Activated CD4-positive, CD25-positive, alpha-beta regulatory T cell treated with anti-CD3 and anti-CD28 coated beads, Interleukin-2, amount 50 U/mL, for 72 hours (primary cell): ENCODE measurements around the gene KIF1C.
"Not testable (repeated sequence)": the region's sequence is repeated elsewhere in the genome, so short reads cannot be mapped to it uniquely, and the experiment has no call there.

Experiments used
- DNase-seq: peaks from one replicate; pipeline ENCODE4 v3.0.0; 2021

KIF1C gene

DNA sequence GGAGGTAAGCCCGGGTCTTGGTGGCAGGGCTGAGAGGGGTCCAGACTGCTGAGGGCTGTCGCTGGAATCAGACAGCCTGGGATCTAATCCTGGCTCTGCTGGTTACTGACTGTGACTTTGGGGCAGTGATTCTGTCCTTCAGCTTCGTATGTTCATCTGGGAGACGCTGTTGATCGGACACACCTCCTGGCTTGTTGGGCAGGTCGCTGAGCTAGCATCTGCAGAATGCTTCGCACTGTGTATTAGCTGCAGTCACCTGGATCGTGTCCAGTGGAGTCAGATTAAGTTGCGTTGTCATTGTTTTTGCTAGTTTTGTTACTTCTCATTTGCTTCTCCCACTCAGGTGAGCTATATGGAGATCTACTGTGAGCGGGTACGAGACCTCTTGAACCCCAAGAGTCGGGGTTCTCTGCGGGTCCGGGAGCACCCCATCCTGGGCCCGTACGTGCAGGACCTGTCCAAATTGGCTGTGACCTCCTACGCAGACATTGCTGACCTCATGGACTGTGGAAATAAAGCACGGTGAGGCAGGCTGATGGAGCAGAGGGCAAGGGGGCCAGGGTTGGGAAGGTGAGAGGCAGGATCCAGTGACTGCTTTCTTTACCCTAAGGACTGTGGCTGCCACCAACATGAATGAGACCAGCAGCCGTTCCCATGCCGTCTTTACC is 4.5 kb downstream of the KIF1C start:
- no peak for DNase-seq

- DNase-seq: no peak
These were observed 5.6 kb downstream of the KIF1C start for GRCh38 chr17:5003214-5003867.

- DNase-seq: no peak
These were observed 14.2 kb downstream of the KIF1C start for GRCh38 chr17:5011928-5012327.

GRCh38 chr17:5014357-5014756 is 16.6 kb downstream of the KIF1C start:
- no peak for DNase-seq

- DNase-seq: no peak
These were observed 21.8 kb downstream of the KIF1C start for GRCh38 chr17:5019475-5019956.

GRCh38 chr17:5020502-5021023 is 22.8 kb downstream of the KIF1C start:
- no peak for DNase-seq

DNA sequence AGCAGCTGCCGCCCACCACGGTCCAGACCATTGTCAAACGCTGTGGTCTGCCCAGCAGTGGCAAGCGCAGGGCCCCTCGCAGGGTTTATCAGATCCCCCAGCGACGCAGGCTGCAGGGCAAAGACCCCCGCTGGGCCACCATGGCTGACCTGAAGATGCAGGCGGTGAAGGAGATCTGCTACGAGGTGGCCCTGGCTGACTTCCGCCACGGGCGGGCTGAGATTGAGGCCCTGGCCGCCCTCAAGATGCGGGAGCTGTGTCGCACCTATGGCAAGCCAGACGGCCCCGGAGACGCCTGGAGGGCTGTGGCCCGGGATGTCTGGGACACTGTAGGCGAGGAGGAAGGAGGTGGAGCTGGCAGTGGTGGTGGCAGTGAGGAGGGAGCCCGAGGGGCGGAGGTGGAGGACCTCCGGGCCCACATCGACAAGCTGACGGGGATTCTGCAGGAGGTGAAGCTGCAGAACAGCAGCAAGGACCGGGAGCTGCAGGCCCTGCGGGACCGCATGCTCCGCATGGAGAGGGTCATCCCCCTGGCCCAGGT is 24.5 kb downstream of the KIF1C start:
- DNase-seq: no peak

GRCh38 chr17:5023588-5024147 is 25.9 kb downstream of the KIF1C start:
- no peak for DNase-seq

DNA sequence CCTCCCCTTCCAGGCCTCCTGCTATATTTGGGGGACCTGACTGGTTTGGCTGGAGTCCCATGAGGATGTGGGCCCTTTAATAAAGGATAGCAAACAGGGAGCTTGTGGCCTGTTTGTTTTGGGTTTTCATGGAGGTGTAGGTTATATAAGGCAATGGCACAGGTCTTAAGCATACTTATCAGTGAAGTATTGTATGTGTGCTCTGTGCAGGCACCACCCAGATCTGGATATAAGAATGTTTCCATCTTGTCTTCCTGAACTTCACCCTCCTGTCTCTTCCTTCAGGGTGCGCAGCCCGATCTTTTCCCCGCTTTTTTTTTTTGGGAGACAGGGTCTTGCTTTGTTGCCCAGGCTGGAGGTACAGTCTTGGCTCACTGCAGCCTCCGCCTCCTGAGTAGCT is 26.9 kb downstream of the KIF1C start:
- DNase-seq: no peak

- no peak for DNase-seq
These were observed 29.5 kb downstream of the KIF1C start for GRCh38 chr17:5027299-5027698.

DNA sequence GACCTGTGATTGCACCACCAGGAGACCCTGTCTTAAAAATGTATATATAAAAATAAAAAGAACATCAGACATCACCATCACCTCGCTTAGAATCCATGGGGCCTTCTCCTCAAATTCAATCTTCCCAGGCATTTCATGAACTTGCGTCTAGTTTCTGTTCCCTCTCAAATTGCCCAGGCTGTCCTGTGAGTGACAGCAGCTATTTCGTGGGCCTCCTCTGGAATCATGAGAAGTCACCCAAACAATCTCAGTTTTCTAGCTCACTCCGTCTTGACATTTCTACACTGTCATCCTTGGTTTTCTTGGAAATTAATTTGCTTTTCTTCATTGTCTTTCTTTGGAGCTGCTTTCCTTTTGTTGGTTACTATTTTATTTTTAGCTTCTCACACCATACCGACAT is 30.2 kb downstream of the KIF1C start:
- no peak for DNase-seq

GRCh38 chr17:5030168-5030567 is 32.4 kb downstream of the KIF1C start:
- DNase-seq: not testable (repeated sequence)

- peak; percentile 81 for DNase-seq
These were observed 33.8 kb downstream of the KIF1C start for GRCh38 chr17:5031365-5032082.

DNA sequence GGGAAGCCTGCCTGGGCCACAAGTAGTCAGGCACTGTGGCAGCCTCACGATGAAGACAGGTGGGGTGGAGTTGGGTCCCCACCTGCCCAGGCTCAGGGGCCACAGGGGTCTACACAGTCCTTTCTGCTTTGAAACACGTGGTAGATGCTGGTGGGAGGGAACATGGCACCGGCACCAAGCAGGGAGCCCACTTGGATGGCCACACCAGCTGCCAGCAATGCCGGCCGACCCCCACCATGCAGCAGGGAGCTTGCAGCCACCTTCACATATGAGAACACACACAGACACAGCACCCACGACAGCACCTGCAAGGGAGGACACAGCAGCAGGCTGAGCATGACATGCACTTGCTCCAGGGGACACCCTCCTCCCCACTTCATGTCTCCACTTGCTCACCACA is 35.1 kb downstream of the KIF1C start:
- no peak for DNase-seq

DNA sequence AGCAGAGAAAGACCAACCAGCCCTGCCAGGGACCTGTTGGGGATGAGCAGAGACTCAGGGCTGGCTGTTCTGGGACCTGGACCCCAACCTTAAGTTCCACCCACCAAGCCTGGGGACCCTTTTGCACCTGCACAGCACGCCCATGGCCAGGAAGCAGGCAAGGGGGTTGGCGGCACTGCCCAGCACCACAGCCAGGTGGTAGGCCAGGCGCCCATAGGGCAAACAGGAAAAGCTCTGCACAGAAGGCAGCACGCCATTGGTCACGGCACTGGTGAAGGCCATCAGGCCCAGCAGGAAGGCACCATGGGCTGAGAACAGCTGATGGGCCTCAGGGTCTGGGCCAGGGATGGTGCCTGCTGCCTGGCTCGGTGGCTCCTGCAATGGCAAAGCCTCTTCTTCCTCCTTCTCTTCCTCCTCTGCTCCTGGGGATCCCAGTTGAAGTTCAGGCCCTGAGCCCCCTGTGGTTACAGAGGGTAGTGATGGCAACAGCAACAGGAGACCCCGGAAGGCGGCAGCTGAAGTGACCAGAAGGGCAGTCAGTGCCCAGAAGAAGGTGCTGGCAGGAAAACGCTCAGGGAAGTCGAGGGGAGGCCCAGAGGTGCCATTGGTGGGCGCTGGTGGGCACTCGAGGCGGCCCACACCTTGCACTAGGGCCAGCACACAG is 35.7 kb downstream of the KIF1C start:
- DNase-seq: no peak

DNA sequence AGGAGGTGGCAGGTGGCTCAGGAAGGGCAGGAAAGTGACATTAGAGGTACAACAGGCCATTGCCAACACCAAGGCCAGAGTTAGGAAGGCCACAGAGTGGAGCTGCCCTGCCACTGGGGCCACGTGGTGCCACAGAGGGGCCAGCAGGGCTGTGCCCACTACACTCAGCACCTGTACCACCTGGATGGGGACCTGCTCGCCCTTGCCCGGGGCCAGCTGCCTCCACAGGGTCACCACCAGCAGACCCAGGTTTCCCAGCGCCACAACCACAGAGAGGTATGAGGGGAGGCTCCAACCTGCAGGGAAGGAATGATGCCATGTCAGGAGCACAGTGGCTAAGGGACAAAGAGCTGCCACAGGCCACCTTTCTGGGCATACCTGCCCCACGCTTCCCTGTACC is 36.3 kb downstream of the KIF1C start:
- DNase-seq: no peak

DNA sequence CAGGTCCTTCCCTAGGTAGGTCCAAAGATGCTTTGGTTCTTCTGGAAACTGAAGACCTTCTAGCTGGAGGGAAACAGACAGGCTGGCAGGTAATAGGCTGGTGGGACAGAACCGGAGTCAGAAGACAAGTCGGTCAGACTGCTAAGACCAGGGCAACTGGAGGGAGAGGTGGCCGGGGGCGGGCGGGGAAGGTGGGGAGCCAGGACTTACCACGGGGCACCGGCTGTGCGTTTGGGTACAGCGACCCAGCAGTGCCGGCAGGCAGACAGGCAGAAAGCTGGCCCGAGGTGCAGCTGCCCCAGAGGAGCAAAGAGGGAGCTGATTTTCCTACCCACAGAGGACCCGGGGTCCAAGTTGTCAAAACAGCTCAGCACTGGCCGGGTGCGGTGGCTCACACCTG is 36.9 kb downstream of the KIF1C start:
- no peak for DNase-seq

DNA sequence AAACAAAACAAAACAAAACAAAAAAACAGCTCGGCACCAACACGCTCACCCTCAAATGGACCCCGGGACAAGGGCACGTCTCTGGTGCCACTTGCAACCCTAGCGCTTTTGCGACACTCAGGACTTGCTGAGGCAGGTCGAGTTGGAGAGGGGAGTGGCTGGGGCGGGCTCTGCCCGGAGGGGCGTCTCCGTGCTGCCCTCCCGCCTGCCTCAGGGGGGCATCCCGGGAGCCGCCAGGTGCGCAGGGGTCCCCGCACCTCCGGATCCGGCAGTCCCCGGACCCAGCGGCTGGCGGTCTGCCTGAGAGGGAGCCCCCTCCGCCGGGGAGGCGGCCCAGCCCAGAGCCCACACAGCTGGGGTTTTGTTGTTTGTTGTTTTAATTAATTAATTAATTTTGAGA is 37.6 kb downstream of the KIF1C start, which contains the start of gene SLC52A1:
TSS of gene SLC52A1 (minus strand) at position 112 of the 400 bp plus-strand sequence. CDS start 820 bp downstream, outside the sequence.
- no peak for DNase-seq

GRCh38 chr17:5042157-5043022 is 44.6 kb downstream of the KIF1C start:
- DNase-seq: no peak

DNA sequence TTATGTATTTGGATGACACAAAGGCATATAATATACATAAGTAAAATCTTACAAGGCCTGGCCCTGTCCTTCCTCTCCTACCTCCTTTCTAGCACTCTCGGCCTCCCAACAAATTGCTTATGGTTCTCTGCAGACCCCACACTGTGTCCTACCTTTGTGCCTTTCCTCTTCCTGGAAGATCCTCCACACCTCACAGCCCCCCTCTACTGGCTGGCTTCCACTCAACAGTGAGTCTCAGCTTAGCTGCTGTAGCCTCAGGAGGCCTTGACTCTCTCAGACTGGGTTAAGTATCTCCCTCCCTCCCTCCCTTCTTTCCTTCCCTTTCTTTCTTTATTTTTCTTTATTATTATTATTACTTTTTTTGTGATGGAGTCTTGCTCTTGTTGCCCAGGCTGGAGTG is 45.8 kb downstream of the KIF1C start:
- no peak for DNase-seq

DNA sequence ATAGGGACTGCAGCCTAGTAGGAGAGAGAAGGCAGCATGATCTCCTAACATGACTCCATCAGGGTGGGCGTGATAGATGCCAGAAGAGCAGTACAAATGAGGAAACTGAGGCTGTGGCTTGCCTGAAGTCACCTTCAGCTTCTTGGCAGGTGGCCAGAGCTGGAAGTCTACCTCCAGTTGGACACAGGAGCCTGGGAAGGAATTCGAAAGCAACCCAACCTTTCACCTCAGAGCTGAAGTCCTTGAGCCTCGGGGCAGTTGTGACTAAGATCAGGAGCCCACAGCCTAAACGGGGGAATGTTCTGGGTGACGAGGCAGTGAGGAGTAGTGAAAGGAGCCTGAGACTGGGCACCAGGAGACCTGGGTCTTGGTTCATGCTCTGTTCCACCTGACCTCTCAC is 46.9 kb downstream of the KIF1C start:
- DNase-seq: no peak
